Smooth muscle cell (in vitro differentiated cells): Measurements from ENCODE around the gene GULP1. TPM values are rescaled to one million over a fixed set of nuclear protein-coding genes. Genes with fewer than 3 reads are reported as not detected.

ENCODE experiments used
- DNase-seq: peaks from one replicate; lab custom pipeline; 2025; ENCODE audit not compliant: unreplicated experiment; lab: John Stamatoyannopoulos, UW
- H2AFZ ChIP-seq: fragments of 200-600 bp; sonication (generic); 2 replicates; pipeline ENCODE4 v1.6.0; 2016; ENCODE audit warnings: antibody characterized with exemption, low read depth, mild to moderate bottlenecking
- H3F3A ChIP-seq: fragments of 200-600 bp; sonication (generic); 2 replicates; pipeline ENCODE4 v1.6.0; 2017; ENCODE audit warnings: antibody characterized with exemption, low read depth
- H3K27ac ChIP-seq: fragments of 200-600 bp; sonication (generic); 2 replicates; pipeline ENCODE4 v1.5.1; 2016; ENCODE audit warnings: low read depth, mild to moderate bottlenecking
- H3K27me3 ChIP-seq: fragments of 200-600 bp; sonication (generic); 2 replicates; pipeline ENCODE4 v1.6.1; 2016; ENCODE audit warnings: low read depth, mild to moderate bottlenecking
- H3K36me3 ChIP-seq: fragments of 200-600 bp; sonication (generic); 2 replicates; pipeline ENCODE4 v1.5.1; 2016; ENCODE audit warnings: low read depth
- H3K4me1 ChIP-seq: fragments of 200-600 bp; sonication (generic); 2 replicates; pipeline ENCODE4 v1.5.1; 2016; ENCODE audit warnings: low read depth
- H3K4me2 ChIP-seq: fragments of 200-600 bp; sonication (generic); 2 replicates; pipeline ENCODE4 v1.6.0; 2016; ENCODE audit warnings: mild to moderate bottlenecking
- H3K4me3 ChIP-seq: fragments of 200-600 bp; sonication (generic); 2 replicates; pipeline ENCODE4 v1.5.1; 2016; ENCODE audit warnings: mild to moderate bottlenecking
- H3K79me2 ChIP-seq: fragments of 200-600 bp; sonication (generic); 2 replicates; pipeline ENCODE4 v1.6.0; 2016; ENCODE audit warnings: low read depth, mild to moderate bottlenecking
- H3K9ac ChIP-seq: fragments of 200-600 bp; sonication (generic); 2 replicates; pipeline ENCODE4 v1.6.0; 2016; ENCODE audit warnings: low read depth
- H3K9me3 ChIP-seq: fragments of 200-600 bp; sonication (generic); replicated peaks from 2 replicates; pipeline ENCODE4 v1.5.1; 2016; ENCODE audit warnings: low read depth
- H4K20me1 ChIP-seq: fragments of 200-600 bp; sonication (generic); 2 replicates; pipeline ENCODE4 v1.6.0; 2016; ENCODE audit warnings: low read depth
- WGBS: methylation state at CpG from one replicate; pipeline ENCODE4 v1.1.7; 2016; ENCODE audit warnings: low lambda C conversion rate; 5-methylcytosine and 5-hydroxymethylcytosine counted together
- polyA plus RNA-seq: library from polyadenylated mRNA; unstranded; fragments of >200 nt; fragmentation: Nextera tagmentation; extraction: Ambion mirVana; gene quantifications from 2 replicates; pipeline ENCODE4 v1.2.1, GENCODE V29; 2016
- total RNA-seq: library from RNA; depleted of rRNA; stranded (reverse); fragments of >200 nt; gene quantifications from 2 replicates; pipeline ENCODE4 v1.2.3, GENCODE V29; 2014
- TF ChIP-seq, protein P1 (sequence below): fragments of 200-600 bp; sonication (generic); IDR thresholded peaks from 2 replicates; pipeline ENCODE4 v1.5.1; 2017; ENCODE audit warnings: borderline replicate concordance, mild to moderate bottlenecking, antibody characterized with exemption; ENCODE audit not compliant: insufficient read depth, poor library complexity, severe bottlenecking

Gene GULP1
- total and polyA plus RNA-seq, 2 experiments from 2014 or later, result 40.2 to 115 TPM

DNA sequence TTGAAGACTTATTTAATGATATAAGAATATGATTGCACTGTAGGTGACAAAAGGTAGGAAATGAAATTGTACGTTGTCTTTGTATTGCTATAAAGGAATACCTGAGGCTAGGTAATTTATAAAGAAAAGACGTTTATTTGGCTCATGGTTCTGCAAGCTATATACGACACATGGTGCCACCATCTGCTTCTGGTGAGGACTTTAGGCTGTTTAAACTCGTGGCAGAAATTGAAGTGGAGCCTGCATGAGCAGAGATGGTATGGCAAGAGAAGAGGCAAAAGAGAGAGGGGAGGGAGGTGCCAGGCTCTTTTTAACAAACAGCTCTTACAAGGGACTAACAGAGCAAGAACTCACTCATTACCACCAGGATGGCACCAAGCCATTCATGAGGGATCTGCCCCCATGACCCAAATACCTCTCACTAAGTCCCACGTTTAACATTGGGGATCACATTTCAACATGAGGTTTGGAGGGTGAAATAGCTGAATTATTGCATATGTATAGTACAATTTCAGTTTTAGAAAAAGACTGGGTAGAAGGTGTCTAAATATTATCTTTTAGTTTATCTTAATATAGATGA, 86.8 kb downstream of the GULP1 start:
- H3K27me3 ChIP-seq, result no peaks in the 10 kb centered on the region
- no peaks in the 10 kb centered on the region for H3K9me3 ChIP-seq
- H3K79me2 ChIP-seq, result peaks cover 90% of the 10 kb centered on the region
- no peak overlapping the region for H3K4me3 ChIP-seq
- no peaks in the 10 kb centered on the region for H3F3A ChIP-seq
- 84% methylated on average over 5 of the region's 5 CpGs for WGBS
- H3K4me2 ChIP-seq, result no peak overlapping the region
- no peak for DNase-seq
- peaks cover 8% of the 10 kb centered on the region for H4K20me1 ChIP-seq
- no peak overlapping the region for H2AFZ ChIP-seq
- H3K9ac ChIP-seq, result no peak overlapping the region
- peaks cover 8% of the 10 kb centered on the region for H3K4me1 ChIP-seq
- H3K36me3 ChIP-seq, result no peaks in the 10 kb centered on the region
- TF ChIP-seq, protein P1, sequence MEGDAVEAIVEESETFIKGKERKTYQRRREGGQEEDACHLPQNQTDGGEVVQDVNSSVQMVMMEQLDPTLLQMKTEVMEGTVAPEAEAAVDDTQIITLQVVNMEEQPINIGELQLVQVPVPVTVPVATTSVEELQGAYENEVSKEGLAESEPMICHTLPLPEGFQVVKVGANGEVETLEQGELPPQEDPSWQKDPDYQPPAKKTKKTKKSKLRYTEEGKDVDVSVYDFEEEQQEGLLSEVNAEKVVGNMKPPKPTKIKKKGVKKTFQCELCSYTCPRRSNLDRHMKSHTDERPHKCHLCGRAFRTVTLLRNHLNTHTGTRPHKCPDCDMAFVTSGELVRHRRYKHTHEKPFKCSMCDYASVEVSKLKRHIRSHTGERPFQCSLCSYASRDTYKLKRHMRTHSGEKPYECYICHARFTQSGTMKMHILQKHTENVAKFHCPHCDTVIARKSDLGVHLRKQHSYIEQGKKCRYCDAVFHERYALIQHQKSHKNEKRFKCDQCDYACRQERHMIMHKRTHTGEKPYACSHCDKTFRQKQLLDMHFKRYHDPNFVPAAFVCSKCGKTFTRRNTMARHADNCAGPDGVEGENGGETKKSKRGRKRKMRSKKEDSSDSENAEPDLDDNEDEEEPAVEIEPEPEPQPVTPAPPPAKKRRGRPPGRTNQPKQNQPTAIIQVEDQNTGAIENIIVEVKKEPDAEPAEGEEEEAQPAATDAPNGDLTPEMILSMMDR, result no peak
- no peak overlapping the region for H3K27ac ChIP-seq

- H3K27me3 ChIP-seq, result no peaks in the 10 kb centered on the region
- H3K27ac ChIP-seq, result no peak overlapping the region
- TF ChIP-seq, protein P1, result no peak
- no peak overlapping the region for H3K9ac ChIP-seq
- H3F3A ChIP-seq, result no peaks in the 10 kb centered on the region
- DNase-seq, result no peak
- peaks cover 2% of the 10 kb centered on the region for H4K20me1 ChIP-seq
- WGBS, result 89% methylated on average over 3 of the region's 3 CpGs
- H3K79me2 ChIP-seq, result peaks cover 81% of the 10 kb centered on the region
- H3K4me1 ChIP-seq, result peaks cover 8% of the 10 kb centered on the region
- H3K9me3 ChIP-seq, result no peaks in the 10 kb centered on the region
- no peaks in the 10 kb centered on the region for H3K36me3 ChIP-seq
- no peak overlapping the region for H3K4me2 ChIP-seq
- H2AFZ ChIP-seq, result no peak overlapping the region
- H3K4me3 ChIP-seq, result no peak overlapping the region
Observed at GRCh38 chr2:188379748-188380147, 88.1 kb downstream of the GULP1 start.

GRCh38 chr2:188380280-188380679, 88.6 kb downstream of the GULP1 start:
- Histone ChIP-seq H3F3A (no peaks in the 10 kb centered on the region), H3K36me3 (peaks cover 5% of the 10 kb centered on the region), H3K9ac (no peak overlapping the region), H3K27me3 (no peaks in the 10 kb centered on the region), H4K20me1 (peaks cover 2% of the 10 kb centered on the region), H3K4me1 (peaks cover 8% of the 10 kb centered on the region), H3K4me3 (no peak overlapping the region), H2AFZ (no peak overlapping the region), H3K9me3 (no peaks in the 10 kb centered on the region), H3K27ac (no peak overlapping the region), H3K79me2 (peaks cover 76% of the 10 kb centered on the region), H3K4me2 (no peak overlapping the region)
- 95% methylated on average over 2 of the region's 2 CpGs for WGBS
- TF ChIP-seq, protein P1, result no peak
- no peak for DNase-seq

- DNase-seq, result no peak
- Histone ChIP-seq H3K4me3 (no peak overlapping the region), H3K27me3 (no peaks in the 10 kb centered on the region), H4K20me1 (no peaks in the 10 kb centered on the region), H3K36me3 (peaks cover 7% of the 10 kb centered on the region), H3K4me2 (peak overlapping the region; percentile 40), H3K9ac (no peak overlapping the region), H3F3A (no peaks in the 10 kb centered on the region), H3K79me2 (peaks cover 63% of the 10 kb centered on the region), H3K9me3 (no peaks in the 10 kb centered on the region), H3K4me1 (peaks cover 8% of the 10 kb centered on the region), H2AFZ (no peak overlapping the region), H3K27ac (peak overlapping the region; percentile 79)
- WGBS, result 77% methylated on average over 1 of the region's 1 CpG
- TF ChIP-seq, protein P1, result no peak
Observed at GRCh38 chr2:188381614-188382013, 89.9 kb downstream of the GULP1 start.
